H1 (cell line): ENCODE data around the gene RRP12.

Experiments used
- ASH2L ChIP-seq: fragments of 200-600, 300-600 bp; sonication (generic); IDR thresholded peaks from one replicate; pipeline ENCODE4 v1.7.1; 2017; ENCODE audit warnings: low read length
- CEBPB ChIP-seq: IDR thresholded peaks from 2 replicates; pipeline ENCODE4 v1.6.1; 2012; ENCODE audit warnings: low read depth, low read length
- CTCF ChIP-seq, 3 experiments: IDR thresholded peaks; 1 replicate in 2 of 3; 2 replicates in 1 of 3; pipeline versions ENCODE4 v1.5.1 to v1.6.1; 2011; ENCODE audit warnings: low read length in 3 of 3, mild to moderate bottlenecking in 3 of 3, inconsistent platforms in 2 of 3, low read depth in 1 of 3, moderate library complexity in 1 of 3; ENCODE audit not compliant: insufficient read depth in 1 of 3; ENCODE audit errors: control extremely low read depth in 1 of 3
- EP300 ChIP-seq, 2 experiments: IDR thresholded peaks; 1 replicate in 1 of 2; 2 replicates in 1 of 2; pipeline ENCODE4 v1.6.1; 2011 to 2012; ENCODE audit warnings: low read depth in 2 of 2, low read length in 2 of 2, mild to moderate bottlenecking in 2 of 2, borderline replicate concordance in 1 of 2, inconsistent platforms in 1 of 2, moderate library complexity in 1 of 2
- FOSL1 ChIP-seq: IDR thresholded peaks from 2 replicates; pipeline ENCODE4 v1.6.1; 2011; ENCODE audit warnings: mild to moderate bottlenecking, low read depth, low read length, moderate library complexity; ENCODE audit not compliant: insufficient read depth
- GTF2F1 ChIP-seq: IDR thresholded peaks from 2 replicates; pipeline ENCODE4 v1.6.1; 2012; ENCODE audit warnings: low read depth, low read length, improper control_type of control experiment, borderline replicate concordance
- HDAC2 ChIP-seq, 2 experiments: fragments of 300-600 bp in 1 of 2; sonication (generic) in 1 of 2; IDR thresholded peaks; 2 replicates each; pipeline ENCODE4 v1.6.1; 2011 to 2012; ENCODE audit warnings: low read depth in 2 of 2, low read length in 2 of 2, mild to moderate bottlenecking in 2 of 2, moderate library complexity in 2 of 2, borderline replicate concordance in 1 of 2, inconsistent platforms in 1 of 2
- HDAC6 ChIP-seq: IDR thresholded peaks from one replicate; pipeline ENCODE4 v1.7.1; 2012; ENCODE audit warnings: low read depth, mild to moderate bottlenecking, inconsistent platforms, low read length, moderate library complexity
- JUND ChIP-seq: IDR thresholded peaks from 2 replicates; pipeline ENCODE4 v1.6.1; 2011; ENCODE audit warnings: mild to moderate bottlenecking, improper control_type of control experiment, low read length
- NRF1 ChIP-seq: IDR thresholded peaks from 2 replicates; pipeline ENCODE4 v1.6.1; 2011; ENCODE audit warnings: mild to moderate bottlenecking, low read depth, low read length, improper control_type of control experiment
- RNF2 ChIP-seq: fragments of 200-900, 300-1000 bp; sonication (generic); IDR thresholded peaks from 2 replicates; pipeline ENCODE4 v1.7.1; 2016; ENCODE audit warnings: borderline replicate concordance, low read depth, mild to moderate bottlenecking, antibody characterized with exemption, low read length; ENCODE audit not compliant: poor library complexity, severe bottlenecking; ENCODE audit errors: missing control alignments
- RXRA ChIP-seq: IDR thresholded peaks from 2 replicates; pipeline ENCODE4 v1.6.1; 2011; ENCODE audit warnings: low read depth, mild to moderate bottlenecking, low read length, moderate library complexity; ENCODE audit not compliant: insufficient read depth
- SUZ12 ChIP-seq: fragments of 200-600 bp; sonication (generic); IDR thresholded peaks from 2 replicates; pipeline ENCODE4 v1.6.1; 2012; ENCODE audit warnings: mild to moderate bottlenecking, inconsistent platforms, low read length, moderate library complexity, mixed read lengths
- USF2 ChIP-seq: IDR thresholded peaks from 2 replicates; pipeline ENCODE4 v1.6.1; 2011; ENCODE audit warnings: low read length, improper control_type of control experiment

GRCh38 chr10:97336006-97336405, 65.1 kb downstream of the RRP12 start:
- no peak for TF ChIP-seq EP300 (IDR thresholded peaks at IDR 0.05; ENCODE audit: borderline replicate concordance in 1 of 2, low read depth in 2 of 2, low read length in 2 of 2)
- no peak for TF ChIP-seq RXRA
- no peak for TF ChIP-seq JUND
- no peak for TF ChIP-seq HDAC6
- TF ChIP-seq NRF1: no peak
- no peak for TF ChIP-seq HDAC2 (IDR thresholded peaks at IDR 0.05; ENCODE audit: borderline replicate concordance in 1 of 2, low read depth in 2 of 2, low read length in 2 of 2)
- no peak for TF ChIP-seq GTF2F1
- no peak for TF ChIP-seq FOSL1
- no peak for TF ChIP-seq CTCF (IDR thresholded peaks at IDR 0.05; ENCODE audit: control extremely low read depth in 1 of 3, insufficient read depth in 1 of 3, low read depth in 1 of 3, low read length in 3 of 3)
- TF ChIP-seq RNF2: no peak
- TF ChIP-seq USF2: no peak
- no peak for TF ChIP-seq CEBPB
- no peak for TF ChIP-seq SUZ12
- TF ChIP-seq ASH2L: no peak
